Right hindlimb (tissue), 1 donor: ENCODE results near the gene EVPL.
"Not testable (repeated sequence)": the region's sequence is repeated elsewhere in the genome, so short reads cannot be mapped to it uniquely, and the experiment has no call there.

Experiments
- DNase-seq: peaks from one replicate; pipeline ENCODE4 v3.0.0-alpha.2; 2018

Gene EVPL

DNA sequence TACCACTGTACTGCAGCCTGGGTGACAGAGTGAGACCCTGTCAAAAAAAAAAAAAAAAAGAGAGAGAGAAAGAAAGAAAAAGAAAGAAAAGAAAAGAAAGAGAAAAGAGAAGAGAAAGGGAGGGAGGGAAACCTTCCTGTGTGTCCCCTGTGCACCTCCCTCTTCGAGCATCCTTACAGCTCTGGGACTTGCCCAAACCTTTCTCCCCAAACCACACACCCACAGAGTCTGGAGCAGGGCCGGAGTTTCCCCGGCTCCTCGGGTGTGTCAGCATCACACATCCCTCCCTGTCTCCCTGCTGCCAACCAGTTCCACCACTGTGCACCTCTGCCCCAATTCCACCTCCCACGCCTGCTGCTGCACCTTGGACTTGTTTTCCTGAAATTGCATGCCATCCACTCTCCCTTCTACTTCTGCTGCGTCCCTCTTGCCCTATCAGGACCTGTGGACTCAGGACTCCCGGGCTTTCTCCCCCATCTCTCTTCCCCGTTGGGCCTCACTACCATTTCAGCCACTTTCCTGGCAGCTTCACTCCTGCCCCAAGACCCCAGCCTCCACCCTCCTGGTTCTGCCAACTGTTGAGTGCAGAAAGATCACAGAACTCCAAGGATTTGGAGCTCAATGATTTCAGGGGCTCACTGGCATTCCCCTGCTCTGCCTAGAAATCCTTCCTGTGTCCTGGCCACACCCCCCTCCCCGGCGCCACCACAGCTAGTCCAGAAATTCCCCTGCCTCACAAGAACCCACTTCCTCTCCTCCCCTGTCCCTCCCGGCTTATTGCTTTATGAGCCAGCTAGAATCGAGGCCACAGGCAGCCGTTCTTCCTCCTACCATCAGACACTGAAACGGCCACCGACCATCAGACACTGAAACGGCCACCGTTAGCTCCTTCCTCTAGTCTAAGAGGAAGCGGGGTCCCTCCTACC, 30.2 kb downstream of the EVPL start:
- DNase-seq: peak; percentile 51

GRCh38 chr17:75995385-75995925, 31.7 kb downstream of the EVPL start:
- DNase-seq: no peak

- DNase-seq: no peak
These were observed 32.2 kb downstream of the EVPL start for GRCh38 chr17:75994802-75995370.

DNA sequence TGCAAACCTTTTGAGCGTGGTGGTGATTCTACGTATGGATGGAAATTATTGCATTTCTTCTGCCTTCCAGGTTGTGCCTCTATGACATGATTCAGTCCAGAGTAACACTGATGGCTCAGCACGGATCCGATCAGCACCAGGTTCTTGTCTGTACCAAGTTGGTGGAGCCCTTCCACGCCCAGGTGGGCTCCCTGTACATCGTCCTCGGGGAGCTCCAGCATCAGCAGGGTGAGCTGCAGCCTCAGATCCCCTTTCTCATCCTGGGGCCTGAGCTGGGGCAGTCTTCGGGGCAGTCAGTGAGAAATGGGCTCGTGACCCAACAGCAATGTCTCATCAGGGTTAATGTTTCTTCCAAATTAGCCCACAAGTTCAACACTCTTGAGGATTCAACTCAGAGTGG, 35.7 kb downstream of the EVPL start:
- DNase-seq: no peak

- DNase-seq: no peak
These were observed 40.1 kb downstream of the EVPL start for GRCh38 chr17:75987041-75987440.

GRCh38 chr17:75985986-75986385, 41.1 kb downstream of the EVPL start:
- no peak for DNase-seq

DNA sequence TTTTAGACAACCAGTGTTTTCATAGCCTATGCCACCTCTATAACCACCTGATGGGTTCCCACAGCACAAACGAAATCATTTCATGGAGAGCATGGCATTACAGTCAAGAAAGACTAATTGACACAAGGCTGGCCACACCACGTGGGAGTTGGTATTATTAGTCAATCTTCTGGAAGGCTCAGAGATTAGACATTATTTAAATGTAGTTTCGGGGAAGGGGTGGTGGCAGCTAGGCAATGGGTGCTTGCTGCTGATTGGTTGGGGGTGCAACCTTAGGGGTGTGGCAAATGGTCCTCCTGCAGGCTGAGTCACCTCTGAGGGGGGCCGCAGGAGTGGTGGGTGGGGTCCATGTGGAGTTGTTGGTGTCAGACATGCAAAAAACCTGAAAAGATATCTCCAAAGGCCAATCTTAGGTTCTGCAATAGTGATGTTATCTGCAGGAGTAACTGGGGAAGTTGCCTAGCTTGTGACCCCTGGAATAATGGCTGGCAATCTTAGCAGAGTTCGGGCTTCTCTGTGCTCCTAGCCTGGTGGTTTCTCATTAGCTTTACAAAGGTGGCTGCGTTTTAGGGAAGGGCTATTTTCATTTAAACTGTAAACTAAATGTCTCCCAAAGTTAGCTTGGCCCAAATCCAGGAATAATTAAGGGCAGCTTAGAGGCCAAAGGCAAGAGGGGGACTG, 43.5 kb downstream of the EVPL start:
- DNase-seq: no peak

- no peak for DNase-seq
These were observed 46.0 kb downstream of the EVPL start for GRCh38 chr17:75981019-75981615.

- DNase-seq: no peak
These were observed 46.7 kb downstream of the EVPL start for GRCh38 chr17:75980188-75981018.

GRCh38 chr17:75979705-75980187, 47.4 kb downstream of the EVPL start:
- DNase-seq: no peak

DNA sequence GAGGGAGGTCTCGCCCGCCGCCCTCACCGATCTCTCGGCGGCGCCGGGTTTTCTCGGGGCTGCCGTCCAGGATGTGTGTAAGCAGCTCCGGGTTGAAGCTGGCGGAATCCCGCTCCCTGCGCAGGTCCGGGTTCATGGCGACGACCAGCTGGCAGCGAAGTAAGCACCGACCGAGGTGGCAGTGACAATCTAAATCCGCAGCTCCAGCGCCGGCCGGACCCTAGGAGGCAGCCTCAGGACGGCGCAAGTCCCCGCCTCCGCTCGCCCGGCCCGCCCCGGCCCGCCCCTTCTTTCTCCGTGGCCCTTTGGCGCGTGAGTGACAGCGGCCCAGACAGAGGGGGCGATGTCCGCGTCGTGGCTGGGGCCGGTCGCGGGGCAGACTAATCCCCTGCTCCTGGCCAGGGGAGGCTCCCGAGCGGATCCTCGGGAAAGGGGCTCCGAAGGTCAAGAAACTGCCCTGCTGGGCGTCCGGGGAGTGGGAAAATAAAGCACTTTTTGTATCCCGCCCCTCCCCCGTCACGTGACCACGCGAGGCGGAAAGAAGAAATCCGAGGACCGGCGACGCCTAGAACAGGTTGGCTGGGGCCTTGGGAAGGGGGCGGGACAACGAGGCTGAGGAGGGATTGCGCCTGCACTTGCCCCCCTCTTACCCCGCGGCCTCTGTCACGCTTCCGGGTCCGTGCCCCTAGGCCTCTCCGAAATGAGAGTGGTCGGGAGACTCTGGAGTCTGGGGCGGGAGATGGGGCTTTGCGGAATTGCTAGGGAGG, 48.0 kb downstream of the EVPL start, which contains the start of the genes ACOX1 and TEN1:
TSS of gene ACOX1 (minus strand) at position 229 of the 767 bp plus-strand sequence. CDS start at position 136, 93 bp downstream.
TSS of gene TEN1 (plus strand) at position 303 of the 767 bp plus-strand sequence. CDS start 6,953 bp downstream, outside the sequence.
- DNase-seq: peak; percentile 99

DNA sequence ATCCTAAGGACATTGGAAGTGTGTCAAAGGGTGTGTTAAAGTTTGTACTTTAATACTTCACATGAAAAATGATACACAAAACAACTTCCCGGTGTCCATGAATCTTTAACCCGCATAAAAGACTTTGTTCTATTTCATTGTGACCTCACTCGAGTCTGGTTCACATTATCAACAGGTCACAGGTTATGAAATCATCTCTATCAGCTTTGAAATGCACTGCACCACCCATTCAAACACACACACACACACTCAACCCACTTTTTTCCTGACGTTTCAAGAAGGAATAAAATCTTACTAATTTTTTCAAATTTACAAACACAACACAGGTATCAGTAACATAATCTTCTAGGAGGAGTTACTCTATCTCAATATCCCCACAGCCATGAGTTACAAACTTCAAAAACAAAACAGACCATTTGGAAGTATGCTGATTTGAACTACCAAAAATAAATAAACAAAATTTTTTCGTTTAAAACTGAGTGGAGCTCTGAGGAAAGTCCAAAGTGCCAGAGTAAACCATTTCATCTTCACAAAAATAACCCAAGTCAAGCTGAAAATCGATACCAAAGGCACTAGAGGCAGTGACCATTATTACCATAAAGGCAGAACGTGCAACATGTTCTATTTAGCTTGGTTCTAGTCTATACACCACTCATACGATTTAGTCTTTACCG, 50.8 kb downstream of the EVPL start:
- no peak for DNase-seq

DNA sequence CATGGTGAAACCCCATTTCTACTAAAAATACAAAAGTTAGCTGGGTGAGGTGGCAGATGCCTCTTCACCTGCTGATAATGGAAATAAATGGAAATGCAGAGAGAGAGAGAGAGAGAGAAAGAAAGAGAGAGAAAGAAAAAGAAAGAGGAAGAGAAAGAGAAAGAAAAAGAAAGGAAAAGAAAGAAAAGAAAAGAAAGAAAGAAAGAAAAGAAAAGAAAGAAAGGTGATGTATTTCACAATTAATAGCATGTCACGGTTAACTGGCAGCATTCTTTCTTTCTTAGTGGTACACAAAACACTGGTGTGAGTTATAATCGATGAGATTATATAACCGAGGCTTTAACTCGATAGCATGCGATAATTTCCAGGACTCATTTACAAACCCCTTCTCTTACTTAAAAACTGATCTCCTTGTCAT, 51.3 kb downstream of the EVPL start:
- DNase-seq: no peak

- not testable (repeated sequence) for DNase-seq
These were observed 51.9 kb downstream of the EVPL start for GRCh38 chr17:75975187-75975586.

DNA sequence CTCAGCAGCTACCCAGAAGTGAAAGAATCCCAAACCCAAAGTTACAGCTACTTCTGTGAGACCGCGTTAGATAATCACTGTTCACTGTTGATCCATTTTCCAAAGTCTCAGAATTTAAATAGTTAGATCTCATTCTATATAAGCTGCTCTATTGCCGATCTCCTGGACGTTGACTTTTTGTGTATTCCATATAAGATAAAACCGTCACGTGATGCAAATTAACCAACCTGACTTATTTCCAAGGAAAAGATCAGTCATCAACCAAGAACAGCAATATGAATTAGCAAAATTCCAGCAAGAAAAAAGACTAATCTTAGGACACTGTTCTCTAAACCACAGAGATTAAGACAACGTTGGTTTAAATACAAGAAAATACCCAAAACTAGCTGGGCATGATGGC, 56.5 kb downstream of the EVPL start:
- no peak for DNase-seq

- DNase-seq: no peak
These were observed 57.0 kb downstream of the EVPL start for GRCh38 chr17:75970011-75970523.

DNA sequence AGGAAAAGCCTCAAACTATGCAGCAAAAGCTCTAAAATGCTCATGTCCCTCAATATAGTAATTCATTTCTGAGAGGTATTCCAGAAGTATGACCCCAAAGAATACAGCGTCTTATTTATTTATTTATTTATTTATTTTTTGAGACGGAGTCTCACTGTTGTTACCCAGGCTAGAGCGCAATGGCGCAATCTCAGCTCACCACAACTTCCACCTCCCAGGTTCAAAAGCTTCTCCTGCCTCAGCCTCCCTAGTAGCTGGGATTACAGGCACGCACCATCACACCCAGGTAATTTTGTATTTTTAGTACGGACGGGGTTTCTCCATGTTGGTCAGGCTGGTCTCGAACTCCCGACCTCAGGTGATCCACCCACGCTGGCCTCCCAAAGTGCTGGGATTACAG, 58.1 kb downstream of the EVPL start:
- not testable (repeated sequence) for DNase-seq

- DNase-seq: no peak
These were observed 61.6 kb downstream of the EVPL start for GRCh38 chr17:75965468-75965867.

DNA sequence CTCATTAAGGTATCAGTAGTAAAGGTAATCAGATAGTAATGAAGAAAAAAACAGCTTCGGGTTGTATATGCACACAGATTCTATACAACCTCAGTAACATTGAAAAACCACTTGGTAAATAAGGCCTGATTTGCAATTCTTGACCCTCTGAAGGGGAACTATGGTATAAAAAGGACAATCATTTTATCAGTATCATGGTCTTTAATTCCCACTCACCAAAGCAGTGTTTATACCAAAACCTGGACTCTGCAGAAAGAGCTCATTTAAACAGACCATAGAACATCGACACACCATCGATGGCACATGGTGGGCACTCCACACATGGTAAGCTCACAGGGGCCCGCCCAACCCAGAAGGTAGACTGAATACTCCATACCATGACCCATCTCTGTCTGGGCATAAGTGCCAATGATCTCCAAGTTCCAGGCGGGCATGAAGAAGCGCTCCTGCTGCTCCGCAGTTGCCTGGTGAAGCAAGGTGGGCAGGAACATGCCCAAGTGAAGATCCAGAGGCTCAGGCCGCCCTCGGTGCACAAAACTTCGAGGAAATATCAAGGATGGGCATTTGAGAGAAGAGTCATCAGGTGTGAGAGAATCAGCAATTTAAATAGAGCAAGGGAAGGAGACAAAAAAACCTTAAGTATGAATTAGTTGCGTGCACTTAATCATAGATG, 67.1 kb downstream of the EVPL start:
- DNase-seq: no peak
